ENCODE measurements around the gene CRLF3. TPM values are rescaled to one million over a fixed set of nuclear protein-coding genes. Genes with fewer than 3 reads are reported as not detected.
"Not testable (repeated sequence)": the region's sequence is repeated elsewhere in the genome, so short reads cannot be mapped to it uniquely, and the experiment has no call there.

The CRLF3 gene
- total RNA-seq, 4 donors from 2014 or later = 16.8 to 22.5 (median 18.9) TPM

DNA sequence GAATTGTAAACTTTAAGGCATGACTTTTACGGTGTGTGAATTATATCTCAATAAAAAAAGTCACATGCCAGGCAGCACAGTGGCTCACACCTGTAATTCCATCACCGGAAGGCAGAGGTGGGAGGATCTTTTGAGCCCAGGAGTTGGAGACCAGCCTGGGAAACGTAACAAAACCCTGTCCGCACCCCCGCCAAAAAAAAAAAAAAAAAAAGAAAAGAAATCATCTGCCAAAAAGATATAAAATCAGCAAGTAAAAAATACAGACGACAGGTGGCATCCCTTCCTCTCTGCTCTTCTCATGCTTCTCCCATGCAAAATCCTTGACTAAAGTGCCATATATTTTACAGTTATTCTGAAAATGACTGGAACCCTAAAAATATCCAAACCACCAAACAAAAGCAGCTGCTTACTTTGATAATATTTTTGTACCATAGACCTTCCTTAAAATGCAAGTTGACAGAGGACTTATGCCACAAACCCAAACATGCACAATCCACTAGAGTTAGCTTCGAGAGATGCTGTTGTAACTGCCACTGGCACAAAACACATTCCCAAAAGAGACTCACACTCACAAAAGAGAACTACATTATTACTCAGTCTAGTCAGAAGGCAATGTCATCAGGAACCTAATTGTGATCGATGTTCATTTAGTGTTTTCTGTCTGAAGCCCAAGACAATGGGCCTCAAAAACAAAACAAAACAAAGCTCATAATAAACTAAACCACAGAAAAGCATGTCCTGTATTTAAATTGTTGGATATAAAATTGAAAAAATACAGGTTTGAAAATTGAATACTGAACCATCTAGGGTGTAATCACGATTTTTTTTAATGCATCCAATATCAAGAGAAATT lies 2.4 kb downstream of the CRLF3 start:
- TF ChIP-seq, protein P1, sequence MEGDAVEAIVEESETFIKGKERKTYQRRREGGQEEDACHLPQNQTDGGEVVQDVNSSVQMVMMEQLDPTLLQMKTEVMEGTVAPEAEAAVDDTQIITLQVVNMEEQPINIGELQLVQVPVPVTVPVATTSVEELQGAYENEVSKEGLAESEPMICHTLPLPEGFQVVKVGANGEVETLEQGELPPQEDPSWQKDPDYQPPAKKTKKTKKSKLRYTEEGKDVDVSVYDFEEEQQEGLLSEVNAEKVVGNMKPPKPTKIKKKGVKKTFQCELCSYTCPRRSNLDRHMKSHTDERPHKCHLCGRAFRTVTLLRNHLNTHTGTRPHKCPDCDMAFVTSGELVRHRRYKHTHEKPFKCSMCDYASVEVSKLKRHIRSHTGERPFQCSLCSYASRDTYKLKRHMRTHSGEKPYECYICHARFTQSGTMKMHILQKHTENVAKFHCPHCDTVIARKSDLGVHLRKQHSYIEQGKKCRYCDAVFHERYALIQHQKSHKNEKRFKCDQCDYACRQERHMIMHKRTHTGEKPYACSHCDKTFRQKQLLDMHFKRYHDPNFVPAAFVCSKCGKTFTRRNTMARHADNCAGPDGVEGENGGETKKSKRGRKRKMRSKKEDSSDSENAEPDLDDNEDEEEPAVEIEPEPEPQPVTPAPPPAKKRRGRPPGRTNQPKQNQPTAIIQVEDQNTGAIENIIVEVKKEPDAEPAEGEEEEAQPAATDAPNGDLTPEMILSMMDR (IDR thresholded peaks at IDR 0.05) = no peak
- TF ChIP-seq POLR2A (IDR thresholded peaks at IDR 0.05) = no peak
- WGBS, 2 donors = 41 to 44% methylated on average over 9 of the region's 9 CpGs
- intact Hi-C loops (cut with DNase I; ENCODE audit: low total_unique reads) = no loop called here
- no peak overlapping the region for H3K4me3 ChIP-seq (ENCODE audit: low read depth, poor library complexity, severe bottlenecking)
- DNase-seq (ENCODE audit: low spot score in 2 of 2) = no peak

DNA sequence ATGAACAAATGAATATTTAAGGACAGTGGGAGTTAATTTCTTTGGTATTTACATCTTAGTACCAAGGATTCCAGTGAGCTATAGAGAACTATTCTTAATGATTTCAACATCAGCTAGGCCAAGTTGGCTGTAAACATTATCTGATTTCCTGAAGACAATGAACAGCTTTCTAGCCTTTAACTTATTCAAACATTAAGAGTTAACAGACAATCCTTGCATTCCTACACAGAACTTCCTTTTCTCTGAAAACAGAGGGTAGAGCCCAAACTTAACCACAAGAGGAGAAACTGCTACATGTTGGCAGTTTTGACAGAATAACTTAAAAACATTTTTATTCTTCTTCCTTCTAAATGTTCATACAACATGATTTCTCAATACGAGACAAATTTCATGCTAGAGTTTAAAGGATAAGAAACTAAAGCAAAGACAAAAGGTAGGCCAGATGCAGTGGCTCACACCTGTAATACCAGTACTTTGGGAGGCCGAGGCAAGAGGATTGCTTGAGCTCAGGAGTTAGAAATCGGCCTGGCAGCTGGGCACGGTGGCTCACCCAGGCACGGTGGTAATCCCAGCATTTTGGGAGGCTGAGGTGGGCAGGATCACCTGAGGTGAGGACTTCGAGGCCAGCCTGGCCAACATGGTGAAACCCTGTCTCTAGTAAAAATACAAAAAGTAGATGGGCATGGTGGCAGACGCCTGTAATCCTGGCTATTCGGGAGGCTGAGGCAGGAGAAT lies 4.4 kb downstream of the CRLF3 start:
- intact Hi-C loops (cut with DNase I; ENCODE audit: low total_unique reads) = no loop called here
- H3K4me3 ChIP-seq (ENCODE audit: low read depth, poor library complexity, severe bottlenecking) = no peak overlapping the region
- no peak for DNase-seq (ENCODE audit: low spot score in 2 of 2)
- WGBS, 2 donors = 83% methylated on average over 8 of the region's 8 CpGs
- TF ChIP-seq, protein P1 (IDR thresholded peaks at IDR 0.05) = no peak
- TF ChIP-seq POLR2A (IDR thresholded peaks at IDR 0.05) = no peak

- 94 to 99% methylated on average over 7 of the region's 7 CpGs for WGBS, 2 donors
- DNase-seq (ENCODE audit: low spot score in 2 of 2) = no peak
- TF ChIP-seq, protein P1 (IDR thresholded peaks at IDR 0.05) = no peak
- TF ChIP-seq POLR2A (IDR thresholded peaks at IDR 0.05) = no peak
- no peak overlapping the region for H3K4me3 ChIP-seq (ENCODE audit: low read depth, poor library complexity, severe bottlenecking)
- intact Hi-C loops (cut with DNase I; ENCODE audit: low total_unique reads) = no loop called here
These were observed 8.3 kb downstream of the CRLF3 start for GRCh38 chr17:30816165-30816564.

DNA sequence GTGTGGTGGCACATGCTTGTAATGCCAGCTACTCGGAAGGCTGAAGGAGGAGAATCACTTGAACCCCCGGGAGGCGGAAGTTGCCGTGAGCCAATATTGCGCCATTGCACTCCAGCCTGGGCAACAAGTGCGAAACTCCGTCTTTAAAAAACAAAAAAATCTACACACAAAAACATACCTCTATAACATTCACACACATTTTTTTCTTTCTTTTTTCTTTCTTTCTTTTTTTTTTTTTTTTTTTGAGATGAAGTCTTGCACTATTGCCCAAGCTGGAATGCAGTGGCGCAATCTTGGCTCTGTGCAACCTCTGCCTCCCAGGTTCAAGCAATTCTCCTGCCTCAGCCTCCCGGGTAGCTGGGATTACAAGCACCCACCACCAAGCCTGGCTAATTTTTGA lies 9.6 kb downstream of the CRLF3 start:
- DNase-seq (ENCODE audit: low spot score in 2 of 2); intact Hi-C loops (cut with DNase I; ENCODE audit: low total_unique reads): not testable (repeated sequence)
- WGBS, 2 donors = 91 to 92% methylated on average over 9 of the region's 9 CpGs

DNA sequence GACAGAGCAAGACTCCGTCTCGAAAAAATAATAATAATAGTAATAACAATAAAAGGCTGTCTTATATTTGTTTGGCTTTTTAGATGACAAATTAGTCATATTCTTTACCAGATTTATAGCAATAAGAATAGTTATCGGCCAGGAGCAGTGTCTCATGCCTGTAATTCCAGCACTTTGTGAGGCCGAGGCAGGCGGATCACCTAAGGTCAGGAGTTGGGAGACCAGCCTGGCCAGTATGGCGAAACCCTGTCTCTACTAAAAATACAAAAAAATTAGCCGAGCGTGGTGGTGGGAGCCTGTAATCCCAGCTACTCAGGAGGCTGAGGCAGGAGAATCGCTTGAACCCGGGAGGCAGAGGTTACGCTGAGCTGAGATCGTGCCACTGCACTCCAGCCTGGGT lies 10.3 kb downstream of the CRLF3 start:
- H3K4me3 ChIP-seq (ENCODE audit: low read depth, poor library complexity, severe bottlenecking); intact Hi-C loops (cut with DNase I; ENCODE audit: low total_unique reads); DNase-seq (ENCODE audit: low spot score in 2 of 2): not testable (repeated sequence)
- 92% methylated on average over 12 of the region's 12 CpGs for WGBS, 2 donors

More for the DNA sequence above, 9.6 kb downstream of the CRLF3 start:
- not testable (repeated sequence) for H3K4me3 ChIP-seq (ENCODE audit: low read depth, poor library complexity, severe bottlenecking)

DNA sequence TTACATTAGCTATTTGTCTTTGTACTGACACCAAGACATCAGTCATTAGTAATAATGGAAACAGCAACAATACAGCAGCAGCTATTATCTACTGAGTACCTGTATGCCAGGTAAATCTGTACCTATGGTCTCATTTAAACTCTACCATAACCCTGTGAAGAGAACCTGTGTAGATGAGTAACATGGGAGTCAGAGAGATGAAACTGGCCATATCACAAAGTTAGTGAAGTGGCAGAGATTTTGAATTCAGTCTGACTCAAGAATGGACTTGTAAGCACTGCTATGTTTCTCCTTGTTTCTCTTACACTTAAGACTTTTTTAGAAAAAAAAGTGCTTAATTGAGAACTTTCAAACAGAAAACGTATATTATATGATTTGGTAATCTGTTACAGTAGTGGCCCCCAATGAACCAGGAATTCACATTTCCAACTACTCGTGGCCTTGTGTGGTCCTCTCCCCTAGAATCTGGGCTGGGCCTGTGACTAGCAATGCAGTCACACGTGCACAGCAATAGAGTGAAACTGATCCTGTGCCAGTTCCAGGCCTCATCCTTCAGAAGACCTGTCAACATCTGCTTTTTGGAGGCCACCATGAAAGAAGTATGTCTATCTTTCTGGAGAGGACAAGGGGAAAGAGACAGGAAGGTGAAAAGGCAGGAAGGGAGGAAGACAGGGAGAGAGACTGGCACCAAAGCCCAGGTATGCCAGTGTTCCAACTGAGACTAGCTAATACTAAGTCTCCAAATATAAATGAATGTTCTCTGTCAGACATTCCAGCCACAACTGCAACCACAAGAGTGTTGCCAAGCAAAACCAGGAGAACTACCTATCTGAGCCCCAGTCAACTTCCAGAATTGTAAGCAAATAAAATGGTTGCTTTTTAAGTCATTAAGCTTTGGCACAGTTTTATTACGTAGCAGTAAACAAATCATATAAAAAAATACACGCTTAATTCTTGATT lies 12.0 kb downstream of the CRLF3 start:
- no peak for DNase-seq (ENCODE audit: low spot score in 2 of 2)
- intact Hi-C loops (cut with DNase I; ENCODE audit: low total_unique reads) = no loop called here
- no peak overlapping the region for H3K4me3 ChIP-seq (ENCODE audit: low read depth, poor library complexity, severe bottlenecking)
- WGBS, 2 donors = 54 to 55% methylated on average over 5 of the region's 5 CpGs
- no peak for TF ChIP-seq POLR2A (IDR thresholded peaks at IDR 0.05)
- TF ChIP-seq, protein P1 (IDR thresholded peaks at IDR 0.05) = no peak

Data from lower leg skin (tissue), 4 donors.